H4 (cell line): ENCODE measurements around the gene PRKG1. TPM values are rescaled to one million over a fixed set of nuclear protein-coding genes. Genes with fewer than 3 reads are reported as not detected.
A peak's percentile ranks its signal among the peaks of the same experiment; 100 is the strongest.
"Not testable (repeated sequence)": the region's sequence is repeated elsewhere in the genome, so short reads cannot be mapped to it uniquely, and the experiment has no call there.

Experiments
- DNase-seq: peaks from one replicate; pipeline ENCODE4 v3.0.0-alpha.2; 2015; ENCODE audit warnings: low spot score
- total RNA-seq: library from RNA; depleted of rRNA; stranded (reverse); fragments of >200 nt; shearing (Covaris generic); gene quantifications from 2 replicates; pipeline ENCODE4 v1.2.3, GENCODE V29; 2014

The PRKG1 gene
- total RNA-seq, 1 experiment from 2014 or later = 3.4 TPM

DNA sequence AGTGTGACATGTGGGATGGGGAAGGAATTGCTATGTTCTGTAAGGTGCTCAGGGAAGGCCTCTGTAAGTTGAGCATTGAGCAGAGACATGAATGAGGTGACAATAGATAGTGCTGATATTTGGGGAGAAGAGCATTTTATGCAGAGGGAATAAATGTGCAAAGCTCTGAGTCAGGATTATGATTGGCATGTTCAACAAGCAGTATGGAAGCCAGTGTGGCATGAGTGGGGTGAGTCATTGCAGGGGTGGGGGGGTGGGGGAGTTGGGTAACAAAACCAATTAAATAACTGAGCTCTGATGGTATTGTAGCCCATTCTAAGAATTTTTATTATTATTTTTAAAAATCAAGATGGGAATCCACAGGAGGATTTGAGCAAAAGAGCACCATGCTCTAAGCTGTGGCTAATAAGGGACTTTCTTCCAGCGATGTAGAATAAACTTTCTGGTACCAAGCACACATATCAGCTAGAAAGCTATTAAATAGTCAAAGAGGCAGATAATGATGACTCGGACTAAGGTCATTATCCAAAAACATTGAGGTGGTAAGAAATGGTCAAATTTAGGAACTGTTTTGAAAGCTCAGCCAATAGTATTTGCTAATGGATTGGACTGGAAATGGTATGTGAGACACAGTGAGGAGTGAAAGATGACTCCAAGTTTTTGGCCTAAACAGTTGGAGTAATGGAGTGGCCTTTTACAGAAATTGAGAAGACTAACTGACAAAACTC, 96.4 kb downstream of the PRKG1 start:
- no peak for DNase-seq

DNA sequence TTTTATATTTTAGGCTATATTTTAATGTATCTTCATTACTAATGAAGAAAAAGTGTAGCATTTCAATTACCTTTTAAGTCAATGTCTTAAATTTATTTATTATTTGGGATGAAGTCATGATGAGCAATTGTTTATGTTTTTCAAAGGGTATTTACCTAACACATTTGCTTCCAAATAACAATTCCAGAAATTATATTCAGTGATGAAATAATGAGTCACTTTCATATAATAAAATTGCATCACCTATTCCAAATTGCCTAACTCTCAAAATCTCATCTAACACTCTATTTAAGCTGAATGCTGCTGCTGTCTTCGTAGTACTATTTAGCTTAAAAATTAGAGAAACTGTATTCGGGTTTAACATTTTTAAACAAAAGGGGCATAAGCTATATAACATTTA, 97.7 kb downstream of the PRKG1 start:
- no peak for DNase-seq

- DNase-seq = no peak
Measured at GRCh38 chr10:51176976-51177695, 102.8 kb downstream of the PRKG1 start.

- DNase-seq = no peak
Measured at GRCh38 chr10:51178634-51179033, 104.3 kb downstream of the PRKG1 start.

DNA sequence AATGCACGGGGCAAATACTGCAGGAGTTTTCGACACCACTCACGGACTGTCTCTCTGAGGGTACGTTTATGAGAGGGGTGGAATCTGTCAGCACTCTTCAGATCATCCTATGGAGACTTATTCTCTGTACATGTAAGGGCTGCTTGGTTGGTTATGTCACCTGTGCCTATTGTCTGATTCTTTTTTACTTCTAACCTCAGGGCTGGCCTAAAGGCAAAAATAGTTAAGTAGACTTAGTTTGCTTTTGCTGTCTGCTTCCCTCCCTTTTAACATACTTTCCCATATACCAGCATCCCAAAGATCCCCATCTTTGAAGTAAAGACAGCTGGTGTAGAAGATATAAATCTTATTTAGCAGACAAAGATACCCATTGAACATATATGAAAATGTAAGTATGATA, 105.9 kb downstream of the PRKG1 start:
- no peak for DNase-seq

DNA sequence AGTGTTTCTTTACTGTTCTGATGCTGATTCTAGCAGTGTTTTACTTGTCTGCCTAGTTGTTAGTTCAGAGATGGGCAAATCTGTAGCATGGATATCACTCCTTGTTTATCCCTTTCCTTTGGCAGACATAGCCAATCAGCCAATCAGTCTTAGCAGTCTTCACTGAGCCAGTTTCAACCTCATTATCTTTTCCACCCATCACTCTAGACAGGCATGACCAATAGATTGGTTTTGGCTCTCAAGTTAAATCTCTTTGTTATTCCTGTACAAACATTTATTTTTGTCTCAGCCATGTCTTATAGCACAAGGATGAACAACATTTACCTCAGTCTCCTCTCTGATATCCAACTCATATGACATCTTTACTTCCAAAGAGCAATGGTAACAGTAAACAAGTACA, 109.5 kb downstream of the PRKG1 start:
- DNase-seq = no peak

DNA sequence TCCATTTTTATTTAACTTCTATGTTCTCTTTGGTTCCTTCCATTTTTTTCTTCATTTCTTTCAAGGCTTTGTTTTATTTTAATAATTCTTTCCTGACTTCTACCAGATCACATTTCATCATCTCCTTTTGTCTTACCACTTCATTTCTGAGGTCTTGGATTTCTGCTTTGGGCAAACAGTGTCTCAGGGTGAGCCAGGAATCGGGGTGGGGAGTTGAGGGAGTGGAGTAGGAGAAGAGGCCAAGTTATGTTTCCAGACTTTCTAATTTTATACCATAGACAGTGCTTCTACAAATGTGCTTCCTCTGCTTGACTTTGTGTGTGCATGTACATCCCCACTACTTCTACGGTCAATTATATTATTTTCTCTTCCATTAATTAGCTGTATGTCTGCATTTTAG, 112.1 kb downstream of the PRKG1 start:
- DNase-seq = no peak

DNA sequence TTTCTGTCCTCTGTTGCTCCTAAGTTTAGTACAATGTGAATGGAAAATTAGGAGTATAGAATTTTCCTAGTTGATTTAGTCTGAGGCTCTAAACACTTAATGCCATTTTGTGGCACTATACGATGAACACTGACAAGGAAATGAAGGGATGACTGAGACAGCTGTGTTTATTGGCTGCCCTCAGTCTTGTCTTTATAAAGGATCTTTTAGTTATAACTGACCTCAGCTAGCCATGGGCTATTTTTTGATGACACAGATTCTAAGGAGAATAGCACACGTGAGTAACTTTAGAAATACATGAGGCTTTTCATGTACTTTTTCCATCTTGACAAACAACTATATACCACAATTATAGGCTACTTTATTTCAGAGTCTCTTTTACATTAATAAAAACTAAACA, 113.7 kb downstream of the PRKG1 start:
- no peak for DNase-seq

GRCh38 chr10:51188866-51189265, 114.6 kb downstream of the PRKG1 start:
- DNase-seq = no peak

GRCh38 chr10:51196508-51197175, 122.4 kb downstream of the PRKG1 start:
- no peak for DNase-seq

DNA sequence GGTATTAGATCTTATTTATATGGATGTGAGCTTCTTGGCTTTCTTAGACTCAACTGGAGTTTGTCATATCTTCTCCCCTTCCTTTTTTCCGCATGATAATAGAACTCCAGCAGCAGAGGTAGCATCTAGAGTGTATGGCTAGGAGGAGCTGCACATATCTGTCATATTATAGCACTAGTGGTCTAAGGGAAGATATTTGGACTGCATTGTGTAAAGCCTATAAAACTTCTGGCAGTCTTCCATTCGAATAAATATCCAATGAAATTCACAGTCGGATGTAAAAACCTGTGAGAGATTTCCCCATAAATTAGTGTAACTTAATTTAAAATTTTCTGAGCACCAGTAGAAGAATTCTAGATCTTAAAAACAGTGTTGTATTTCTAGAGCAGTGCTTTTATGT, 123.9 kb downstream of the PRKG1 start:
- DNase-seq = no peak

- no peak for DNase-seq
Measured at GRCh38 chr10:51201947-51202346, 127.7 kb downstream of the PRKG1 start.

DNA sequence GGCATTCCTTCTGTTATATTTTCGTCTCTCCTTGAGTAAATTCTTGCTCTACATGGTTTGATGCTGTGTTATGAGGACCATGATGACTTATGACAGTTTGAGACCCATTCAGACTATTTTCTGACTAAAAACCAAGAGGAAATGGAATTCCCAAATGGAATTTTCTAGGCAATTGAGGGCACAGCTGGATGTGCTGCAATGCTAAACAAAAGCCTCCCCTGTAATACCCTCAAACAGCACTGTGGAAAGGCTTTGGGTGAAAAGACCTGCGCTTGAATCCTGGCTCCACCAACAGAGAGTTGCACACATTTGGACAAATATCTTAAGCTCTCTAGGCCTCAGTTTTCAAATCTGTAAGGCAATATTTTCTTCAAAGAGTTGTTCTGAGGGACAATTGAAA, 129.1 kb downstream of the PRKG1 start:
- DNase-seq = no peak

- no peak for DNase-seq
Measured at GRCh38 chr10:51204066-51204465, 129.8 kb downstream of the PRKG1 start.

DNA sequence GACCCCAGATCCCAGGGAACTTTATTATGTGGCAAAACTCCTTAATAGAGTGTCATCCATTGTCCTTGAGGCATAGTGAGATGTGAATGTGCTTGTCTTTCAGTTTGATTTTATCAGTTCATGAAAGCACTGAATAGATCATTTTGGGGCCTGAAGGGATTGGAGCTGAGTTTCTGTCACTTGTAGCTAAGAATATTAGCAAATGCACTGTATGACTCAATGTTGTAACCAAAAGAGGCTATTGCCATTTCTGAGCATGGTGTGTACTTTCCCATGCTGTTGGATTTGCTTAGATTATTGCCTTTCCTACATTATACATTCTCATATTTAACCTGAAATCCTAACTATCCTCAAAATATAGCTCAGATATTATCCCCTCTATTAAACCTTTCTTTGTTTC, 130.4 kb downstream of the PRKG1 start:
- DNase-seq = no peak

- no peak for DNase-seq
Measured at GRCh38 chr10:51206500-51206899, 132.2 kb downstream of the PRKG1 start.

DNA sequence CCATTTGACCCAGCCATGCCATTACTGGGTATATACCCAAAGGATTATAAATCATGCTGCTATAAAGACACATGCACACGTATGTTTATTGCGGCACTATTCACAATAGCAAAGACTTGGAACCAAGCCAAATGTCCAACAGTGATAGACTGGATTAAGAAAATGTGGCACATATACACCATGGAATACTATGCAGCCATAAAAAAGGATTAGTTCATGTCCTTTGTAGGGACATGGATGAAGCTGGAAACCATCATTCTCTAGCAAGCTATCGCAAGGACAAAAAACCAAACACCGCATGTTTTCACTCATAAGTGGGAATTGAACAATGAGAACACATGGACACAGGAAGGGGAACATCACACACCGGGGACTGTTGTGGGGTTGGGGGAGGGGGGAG, 138.7 kb downstream of the PRKG1 start:
- not testable (repeated sequence) for DNase-seq

- DNase-seq = no peak
Measured at GRCh38 chr10:51214207-51215196, 140.2 kb downstream of the PRKG1 start.

DNA sequence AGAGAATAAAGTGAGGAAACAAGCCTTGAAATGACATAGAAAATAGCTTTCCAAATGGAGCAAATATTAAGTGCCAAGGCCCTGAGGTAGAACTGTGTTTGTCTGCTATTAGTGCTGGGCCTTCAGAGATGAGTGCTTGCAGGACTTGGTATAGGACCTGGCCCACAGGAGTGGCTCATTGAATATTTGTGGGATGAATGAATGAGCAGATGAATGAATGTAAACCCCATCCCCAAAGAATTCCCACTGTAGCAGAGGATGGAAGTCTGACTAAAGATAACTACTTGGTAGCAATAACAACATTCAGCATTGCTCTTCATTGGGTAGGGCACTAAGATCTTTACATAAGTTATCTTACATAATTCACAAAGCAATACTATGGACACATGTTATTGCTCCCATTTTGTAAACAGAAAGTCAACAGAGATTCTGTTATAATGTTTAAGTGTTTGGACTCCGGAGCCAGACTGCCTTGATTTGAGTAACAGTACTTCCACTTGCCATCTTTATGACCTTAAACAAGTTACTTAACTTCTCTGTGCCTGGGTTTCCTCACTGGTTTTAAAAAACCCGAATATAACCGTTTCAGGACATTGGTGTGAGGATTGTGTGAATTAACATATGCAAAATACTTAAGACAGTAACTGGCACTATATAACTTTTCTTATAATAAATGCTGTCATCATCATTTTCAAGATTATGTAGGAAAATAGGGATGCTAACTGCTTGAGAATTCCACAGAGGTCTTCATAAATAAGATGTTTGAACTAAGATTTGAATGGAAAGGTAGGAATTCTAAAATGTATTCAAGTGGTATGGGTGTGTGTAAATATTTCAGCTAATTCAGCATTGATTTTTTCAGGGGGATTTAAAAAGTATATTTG, 141.9 kb downstream of the PRKG1 start:
- no peak for DNase-seq

GRCh38 chr10:51217505-51217904, 143.2 kb downstream of the PRKG1 start:
- peak; percentile 24 for DNase-seq
